HepG2 (cell line): Measurements from ENCODE around the gene SPAG9. TPM values are rescaled to one million over a fixed set of nuclear protein-coding genes. Genes with fewer than 3 reads are reported as not detected.
A peak's percentile ranks its signal among the peaks of the same experiment; 100 is the strongest.

Experiments used
- AHR ChIP-seq: IDR thresholded peaks from 2 replicates; pipeline ENCODE4 v1.6.1; 2018; ENCODE audit warnings: missing genetic modification reagents, missing compliant biosample characterization
- ATF7 ChIP-seq, 2 experiments: fragments of 450-650 bp in 1 of 2; sonication (generic) in 1 of 2; formaldehyde crosslinking in 1 of 2; IDR thresholded peaks; 2 replicates each; pipeline versions ENCODE4 v1.4.0 to v1.6.1; 2016 to 2020; ENCODE audit warnings: antibody characterized with exemption in 1 of 2, mild to moderate bottlenecking in 1 of 2, missing genetic modification reagents in 1 of 2
- ATRX ChIP-seq: sonication (generic); formaldehyde crosslinking; IDR thresholded peaks from 2 replicates; pipeline ENCODE4 v1.4.0; 2020; ENCODE audit warnings: missing genetic modification reagents, borderline replicate concordance
- CBX1 ChIP-seq: IDR thresholded peaks from one replicate; pipeline ENCODE4 v1.6.1; 2016; ENCODE audit warnings: antibody characterized with exemption, low read depth
- ERF ChIP-seq: IDR thresholded peaks from 2 replicates; pipeline ENCODE4 v1.6.1; 2018; ENCODE audit warnings: missing biosample characterization, missing genetic modification reagents
- ESRRA ChIP-seq: sonication (generic); formaldehyde crosslinking; IDR thresholded peaks from 2 replicates; pipeline ENCODE4 v1.5.1; 2020; ENCODE audit warnings: mild to moderate bottlenecking, low read depth, missing genetic modification reagents
- FOXP1 ChIP-seq, 2 experiments: fragments of 450-650 bp in 1 of 2; IDR thresholded peaks; 2 replicates each; pipeline ENCODE4 v1.6.1; 2017 to 2018; ENCODE audit warnings: antibody characterized with exemption in 1 of 2
- HNF4A ChIP-seq: sonication (generic); formaldehyde crosslinking; IDR thresholded peaks from 2 replicates; pipeline ENCODE4 v1.4.0; 2020; ENCODE audit warnings: missing genetic modification reagents
- HNF4G ChIP-seq, 2 experiments: sonication (generic) in 1 of 2; formaldehyde crosslinking in 1 of 2; IDR thresholded peaks; 2 replicates each; pipeline versions ENCODE4 v1.4.0 to v1.6.1; 2011 to 2020; ENCODE audit warnings: borderline replicate concordance in 2 of 2, low read depth in 2 of 2, mild to moderate bottlenecking in 2 of 2, low read length in 1 of 2, missing genetic modification reagents in 1 of 2, moderate library complexity in 1 of 2
- HOXD1 ChIP-seq: sonication (generic); formaldehyde crosslinking; IDR thresholded peaks from 2 replicates; pipeline ENCODE4 v1.5.0; 2020; ENCODE audit warnings: missing genetic modification reagents
- JUNB ChIP-seq: sonication (generic); formaldehyde crosslinking; IDR thresholded peaks from 2 replicates; pipeline ENCODE4 v1.8.0; 2022; ENCODE audit warnings: missing genetic modification reagents, mild to moderate bottlenecking, borderline replicate concordance
- MAFK ChIP-seq, 2 experiments: IDR thresholded peaks in 1 of 2; conservative IDR thresholded peaks in 1 of 2; 2 replicates each; pipeline ENCODE4 v1.6.1; 2011; ENCODE audit warnings: improper control_type of control experiment in 2 of 2, low read length in 2 of 2
- MXD4 ChIP-seq: IDR thresholded peaks from 2 replicates; pipeline ENCODE4 v1.6.1; 2016; ENCODE audit warnings: mild to moderate bottlenecking, missing biosample characterization, missing genetic modification reagents
- NFE2L2 ChIP-seq: fragments of 150-350 bp; IDR thresholded peaks from 2 replicates; pipeline ENCODE4 v1.6.1; 2014; ENCODE audit warnings: low read length
- THAP11 ChIP-seq: IDR thresholded peaks from 2 replicates; pipeline ENCODE4 v1.6.1; 2016; ENCODE audit warnings: missing biosample characterization, missing genetic modification reagents
- ZMYM4 ChIP-seq: sonication (generic); formaldehyde crosslinking; IDR thresholded peaks from 2 replicates; pipeline ENCODE4 v1.8.1; 2023; ENCODE audit warnings: mild to moderate bottlenecking, missing genetic modification reagents
- ZNF143 ChIP-seq: sonication (generic); formaldehyde crosslinking; IDR thresholded peaks from 2 replicates; pipeline ENCODE4 v1.4.0; 2020; ENCODE audit warnings: missing genetic modification reagents
- ZNF205 ChIP-seq: IDR thresholded peaks from 2 replicates; pipeline ENCODE4 v1.6.1; 2018; ENCODE audit warnings: missing biosample characterization, missing genetic modification reagents
- ZNF234 ChIP-seq: sonication (generic); formaldehyde crosslinking; conservative IDR thresholded peaks from 2 replicates; pipeline ENCODE4 v1.5.1; 2020; ENCODE audit warnings: mild to moderate bottlenecking, missing genetic modification reagents
- ZNF235 ChIP-seq: sonication (generic); formaldehyde crosslinking; IDR thresholded peaks from 2 replicates; pipeline ENCODE4 v1.8.1; 2023; ENCODE audit warnings: mild to moderate bottlenecking, missing genetic modification reagents, borderline replicate concordance
- ZNF367 ChIP-seq: sonication (generic); formaldehyde crosslinking; IDR thresholded peaks from 2 replicates; pipeline ENCODE4 v1.4.0; 2020; ENCODE audit warnings: missing genetic modification reagents, borderline replicate concordance
- ZNF543 ChIP-seq: sonication (generic); formaldehyde crosslinking; IDR thresholded peaks from 2 replicates; pipeline ENCODE4 v1.4.0; 2020; ENCODE audit warnings: mild to moderate bottlenecking, missing genetic modification reagents
- ZNF614 ChIP-seq: IDR thresholded peaks from 2 replicates; pipeline ENCODE4 v1.6.1; 2018; ENCODE audit warnings: missing biosample characterization, missing genetic modification reagents, inconsistent platforms, borderline replicate concordance
- ZNF747 ChIP-seq: sonication (generic); formaldehyde crosslinking; IDR thresholded peaks from 2 replicates; pipeline ENCODE4 v1.8.1; 2023; ENCODE audit warnings: missing genetic modification reagents, mild to moderate bottlenecking, borderline replicate concordance
- ZNF761 ChIP-seq: sonication (generic); formaldehyde crosslinking; conservative IDR thresholded peaks from 2 replicates; pipeline ENCODE4 v1.4.0; 2020; ENCODE audit warnings: mild to moderate bottlenecking, missing genetic modification reagents
- ZNF790 ChIP-seq: sonication (generic); formaldehyde crosslinking; IDR thresholded peaks from 2 replicates; pipeline ENCODE4 v1.8.0; 2022; ENCODE audit warnings: missing genetic modification reagents, mild to moderate bottlenecking, borderline replicate concordance
- ZSCAN31 ChIP-seq: sonication (generic); formaldehyde crosslinking; IDR thresholded peaks from 2 replicates; pipeline ENCODE4 v1.5.0; 2020; ENCODE audit warnings: low read depth, mild to moderate bottlenecking, missing genetic modification reagents
- polyA plus RNA-seq, 8 experiments: library from polyadenylated mRNA; depleted of rRNA in 3 of 8; stranded (reverse) in 7 of 8; unstranded in 1 of 8; fragments of >200 nt; fragmentation: Illumina TruSeq in 4 of 8; extraction: Trizol in 4 of 8; gene quantifications; 2 replicates each; pipeline versions ENCODE4 v1.2.1 to v1.2.3, GENCODE V29; 2011 to 2016; ENCODE audit warnings: low read depth in 4 of 8, missing spikeins in 1 of 8, mixed read lengths in 1 of 8; ENCODE audit not compliant: insufficient read depth in 1 of 8
- total RNA-seq, 5 experiments: library from RNA; depleted of rRNA; stranded (reverse); fragments of >200 nt; fragmentation: Illumina TruSeq; extraction: Trizol; gene quantifications; 2 replicates each; pipeline ENCODE4 v1.2.3, GENCODE V29; 2016; ENCODE audit warnings: low read depth in 1 of 5
- TF ChIP-seq, protein P1 (sequence below): fragments of 450-650 bp; IDR thresholded peaks from 2 replicates; pipeline ENCODE4 v1.6.1; 2016
- TF ChIP-seq, protein P2 (sequence below): IDR thresholded peaks from 2 replicates; pipeline ENCODE4 v1.6.1; 2016; ENCODE audit warnings: missing genetic modification reagents, missing compliant biosample characterization

The SPAG9 gene
- total and polyA plus RNA-seq, 2 of the 13 experiments (the other 11 are each of a cell fraction or from before 2014, with no cell fraction given): 43.2 to 78.6 TPM

DNA sequence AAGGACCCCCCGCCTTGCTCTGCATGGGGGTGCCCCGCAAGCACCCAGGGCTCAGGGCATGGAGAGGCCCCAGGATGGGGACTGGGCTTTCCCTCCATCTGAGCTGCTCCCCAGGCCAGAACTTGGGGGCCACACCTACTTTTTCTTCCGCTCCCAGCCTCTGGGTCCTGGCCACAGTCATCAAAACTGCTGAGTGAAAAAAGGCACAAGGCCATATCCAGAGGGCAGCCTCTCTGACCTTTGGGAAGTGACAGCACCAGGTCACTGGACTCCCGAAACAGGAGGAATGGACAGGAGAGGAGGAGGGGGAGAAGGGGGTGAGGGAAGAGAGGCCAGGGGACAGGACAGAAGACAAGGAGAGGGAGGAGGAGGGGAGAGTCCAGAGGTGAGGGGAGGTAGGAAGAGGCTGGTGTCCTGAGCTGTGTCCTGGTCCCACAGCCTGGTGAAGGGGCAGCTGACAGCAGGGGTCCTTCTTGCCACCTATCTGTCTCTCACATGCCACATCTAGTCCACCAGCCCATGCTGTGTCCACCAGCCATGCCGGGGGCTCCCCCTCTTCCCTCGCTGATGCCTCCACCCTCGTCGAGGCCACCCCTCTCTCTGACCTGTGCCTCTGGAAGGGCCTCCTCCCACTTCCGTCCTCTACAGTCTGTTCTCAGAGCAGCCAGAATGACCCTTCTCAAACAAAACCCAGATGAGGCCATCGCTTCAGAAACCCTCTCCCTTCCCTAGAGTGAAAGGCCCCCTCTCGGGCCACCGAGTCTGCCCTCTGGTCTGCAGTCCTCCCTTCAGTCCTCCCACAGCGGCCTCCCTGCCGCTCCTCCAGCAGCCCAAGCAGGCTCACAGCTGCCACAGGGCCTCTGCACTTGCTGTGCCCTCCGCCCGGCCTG is 180.6 kb downstream of the SPAG9 start (continued):
- TF ChIP-seq HNF4G (IDR thresholded peaks at IDR 0.05; ENCODE audit: borderline replicate concordance, low read depth, low read length) (peak; percentile 66), HNF4G (CRISPR knock-in tag; IDR thresholded peaks at IDR 0.05; ENCODE audit: borderline replicate concordance, low read depth) (peak; percentile 68; the same call in 1 of the 2 replicates), ZMYM4 (peak; percentile 64), MXD4 (peak; percentile 70), ZNF543 (CRISPR knock-in tag) (peak; percentile 68), HNF4A (CRISPR knock-in tag) (peak; percentile 64), HOXD1 (CRISPR knock-in tag) (0 out of 2 replicates have a peak, but pooled peaks have one; percentile 42), MAFK (conservative IDR thresholded peaks at IDR 0.05 in 1 of 2, IDR thresholded peaks at IDR 0.05 in 1 of 2; ENCODE audit: low read length in 2 of 2) (0 out of 4 replicates have a peak, but pooled peaks have one; percentile 0 to 18), NFE2L2 (no peak), ZNF367 (CRISPR knock-in tag) (no peak), ZNF761 (CRISPR knock-in tag) (0 out of 2 replicates have a peak, but pooled peaks have one; percentile 67), AHR (CRISPR knock-in tag) (0 out of 2 replicates have a peak, but pooled peaks have one; percentile 59), ATF7 (IDR thresholded peaks at IDR 0.05) (no peak), ATF7 (CRISPR knock-in tag; IDR thresholded peaks at IDR 0.05) (0 out of 2 replicates have a peak, but pooled peaks have one; percentile 40), ZNF143 (CRISPR knock-in tag) (no peak), ERF (CRISPR knock-in tag) (peak; percentile 54; the same call in 1 of the 2 replicates), ZNF235 (CRISPR knock-in tag) (peak; percentile 70; the same call in 1 of the 2 replicates), THAP11 (CRISPR knock-in tag) (peak; percentile 52), CBX1 (peak; percentile 53), FOXP1 (IDR thresholded peaks at IDR 0.05) (no peak), FOXP1 (CRISPR knock-in tag; IDR thresholded peaks at IDR 0.05) (peak; percentile 39), JUNB (CRISPR knock-in tag) (no peak), ZNF205 (CRISPR knock-in tag) (no peak), ZSCAN31 (CRISPR knock-in tag) (peak; percentile 60; the same call in 1 of the 2 replicates), ZNF614 (peak; percentile 4; the same call in 1 of the 2 replicates), ESRRA (peak; percentile 83; the same call in 1 of the 2 replicates), ZNF747 (CRISPR knock-in tag) (peak; percentile 82), ATRX (CRISPR knock-in tag) (peak; percentile 41; the same call in 1 of the 2 replicates), ZNF234 (CRISPR knock-in tag) (0 out of 2 replicates have a peak, but pooled peaks have one; percentile 43), ZNF790 (CRISPR knock-in tag) (no peak)
- TF ChIP-seq, protein P1, sequence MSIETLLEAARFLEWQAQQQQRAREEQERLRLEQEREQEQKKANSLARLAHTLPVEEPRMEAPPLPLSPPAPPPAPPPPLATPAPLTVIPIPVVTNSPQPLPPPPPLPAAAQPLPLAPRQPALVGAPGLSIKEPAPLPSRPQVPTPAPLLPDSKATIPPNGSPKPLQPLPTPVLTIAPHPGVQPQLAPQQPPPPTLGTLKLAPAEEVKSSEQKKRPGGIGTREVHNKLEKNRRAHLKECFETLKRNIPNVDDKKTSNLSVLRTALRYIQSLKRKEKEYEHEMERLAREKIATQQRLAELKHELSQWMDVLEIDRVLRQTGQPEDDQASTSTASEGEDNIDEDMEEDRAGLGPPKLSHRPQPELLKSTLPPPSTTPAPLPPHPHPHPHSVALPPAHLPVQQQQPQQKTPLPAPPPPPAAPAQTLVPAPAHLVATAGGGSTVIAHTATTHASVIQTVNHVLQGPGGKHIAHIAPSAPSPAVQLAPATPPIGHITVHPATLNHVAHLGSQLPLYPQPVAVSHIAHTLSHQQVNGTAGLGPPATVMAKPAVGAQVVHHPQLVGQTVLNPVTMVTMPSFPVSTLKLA: no peak
- TF ChIP-seq, protein P2, sequence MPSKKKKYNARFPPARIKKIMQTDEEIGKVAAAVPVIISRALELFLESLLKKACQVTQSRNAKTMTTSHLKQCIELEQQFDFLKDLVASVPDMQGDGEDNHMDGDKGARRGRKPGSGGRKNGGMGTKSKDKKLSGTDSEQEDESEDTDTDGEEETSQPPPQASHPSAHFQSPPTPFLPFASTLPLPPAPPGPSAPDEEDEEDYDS: peak; percentile 12; the same call in 1 of the 2 replicates
